Measurements from ENCODE around the gene FGFBP2.

GRCh38 chr4:15944895-15945294 lies 18.1 kb downstream of the FGFBP2 start:
- TF ChIP-seq, protein P1, sequence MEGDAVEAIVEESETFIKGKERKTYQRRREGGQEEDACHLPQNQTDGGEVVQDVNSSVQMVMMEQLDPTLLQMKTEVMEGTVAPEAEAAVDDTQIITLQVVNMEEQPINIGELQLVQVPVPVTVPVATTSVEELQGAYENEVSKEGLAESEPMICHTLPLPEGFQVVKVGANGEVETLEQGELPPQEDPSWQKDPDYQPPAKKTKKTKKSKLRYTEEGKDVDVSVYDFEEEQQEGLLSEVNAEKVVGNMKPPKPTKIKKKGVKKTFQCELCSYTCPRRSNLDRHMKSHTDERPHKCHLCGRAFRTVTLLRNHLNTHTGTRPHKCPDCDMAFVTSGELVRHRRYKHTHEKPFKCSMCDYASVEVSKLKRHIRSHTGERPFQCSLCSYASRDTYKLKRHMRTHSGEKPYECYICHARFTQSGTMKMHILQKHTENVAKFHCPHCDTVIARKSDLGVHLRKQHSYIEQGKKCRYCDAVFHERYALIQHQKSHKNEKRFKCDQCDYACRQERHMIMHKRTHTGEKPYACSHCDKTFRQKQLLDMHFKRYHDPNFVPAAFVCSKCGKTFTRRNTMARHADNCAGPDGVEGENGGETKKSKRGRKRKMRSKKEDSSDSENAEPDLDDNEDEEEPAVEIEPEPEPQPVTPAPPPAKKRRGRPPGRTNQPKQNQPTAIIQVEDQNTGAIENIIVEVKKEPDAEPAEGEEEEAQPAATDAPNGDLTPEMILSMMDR (IDR thresholded peaks at IDR 0.05) = no peak
- no peak for TF ChIP-seq POLR2A (IDR thresholded peaks at IDR 0.05)
